Retina (tissue), 1 donor: ENCODE data around the gene GUSB.
"Not testable (repeated sequence)": the region's sequence is repeated elsewhere in the genome, so short reads cannot be mapped to it uniquely, and the experiment has no call there.

Experiments
- DNase-seq: peaks from one replicate; pipeline ENCODE4 v3.0.0-alpha.2; 2016

The GUSB gene

DNA sequence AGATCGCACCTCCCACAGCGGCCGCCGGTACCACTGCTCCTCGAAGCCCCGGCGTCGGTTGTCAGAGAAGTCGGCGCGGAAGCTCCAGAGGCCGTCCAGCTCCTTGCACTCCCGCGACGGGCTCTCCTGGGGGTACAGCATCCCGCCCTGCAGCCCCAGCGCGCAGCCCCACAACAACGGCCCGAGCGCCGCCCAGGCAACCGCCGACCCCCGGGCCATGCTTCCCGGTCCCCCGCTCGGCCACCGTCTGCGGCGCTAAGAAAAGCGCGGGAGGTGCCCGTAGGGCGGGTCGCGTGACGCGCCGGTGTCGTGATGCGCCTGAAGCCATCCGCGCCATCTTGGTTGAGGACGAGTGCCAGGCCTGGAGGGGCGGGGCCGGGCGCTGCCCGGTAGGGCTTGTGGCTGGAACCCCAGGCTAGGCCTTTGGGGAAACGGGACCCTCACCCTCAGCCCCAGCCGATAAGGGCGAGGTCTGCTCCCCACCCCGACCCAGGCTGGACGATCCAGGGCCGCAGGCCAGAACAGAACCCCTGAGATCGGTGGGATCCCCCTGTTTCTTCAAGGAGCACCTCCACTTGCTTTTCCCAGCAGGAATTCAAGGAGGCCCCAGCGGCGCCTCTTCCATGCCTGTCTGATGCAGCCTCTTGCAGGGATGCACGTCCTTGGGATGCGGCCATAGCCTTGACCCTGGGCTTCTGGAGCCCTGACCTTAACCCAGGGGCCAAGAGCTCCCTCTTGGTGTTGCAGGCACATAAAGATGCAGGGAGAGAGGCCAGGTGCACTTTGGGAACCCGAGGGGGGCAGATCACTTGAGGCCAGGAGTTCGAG, at the start of gene GUSB:
Gene GUSB, minus strand, starts transcription at position 249 of the 828 bp plus-strand sequence. Its CDS starts 30 bp downstream, at position 219.
- peak; percentile 98 for DNase-seq

DNA sequence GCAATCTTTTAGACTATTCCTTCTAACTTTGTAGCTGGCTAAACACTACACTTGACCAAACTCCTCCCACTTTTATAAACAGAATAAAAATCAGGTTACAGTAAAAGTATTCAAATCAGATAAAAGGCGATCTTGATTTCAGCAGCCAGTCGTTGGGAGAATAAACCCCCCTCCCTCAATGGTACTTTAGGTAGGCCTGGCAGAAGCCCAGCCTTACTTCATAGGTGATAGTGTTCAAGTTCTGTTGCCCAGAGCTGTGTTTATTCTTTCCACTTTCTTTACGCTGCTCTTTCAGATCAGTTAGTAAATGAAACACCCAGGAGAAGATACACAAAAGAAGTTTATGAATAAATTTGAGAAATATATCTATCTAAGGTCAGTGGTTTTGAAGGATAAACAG, 46.3 kb upstream of the GUSB start:
- DNase-seq, result not testable (repeated sequence)

DNA sequence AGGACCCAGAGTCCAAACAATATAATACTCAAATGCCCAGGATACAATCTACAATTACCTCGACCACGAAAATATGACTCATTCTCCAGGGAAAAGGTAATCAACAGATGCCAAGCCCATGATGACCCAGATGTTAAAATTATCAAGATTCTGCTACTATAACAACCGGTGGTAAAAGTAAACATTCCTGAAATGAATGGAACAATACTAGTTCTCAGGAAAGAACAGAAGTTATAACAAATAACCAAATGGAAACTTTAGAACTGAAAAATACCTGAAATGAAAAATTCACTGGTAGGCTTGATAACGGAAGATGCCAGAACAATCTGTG, 34.1 kb upstream of the GUSB start:
- no peak for DNase-seq

DNA sequence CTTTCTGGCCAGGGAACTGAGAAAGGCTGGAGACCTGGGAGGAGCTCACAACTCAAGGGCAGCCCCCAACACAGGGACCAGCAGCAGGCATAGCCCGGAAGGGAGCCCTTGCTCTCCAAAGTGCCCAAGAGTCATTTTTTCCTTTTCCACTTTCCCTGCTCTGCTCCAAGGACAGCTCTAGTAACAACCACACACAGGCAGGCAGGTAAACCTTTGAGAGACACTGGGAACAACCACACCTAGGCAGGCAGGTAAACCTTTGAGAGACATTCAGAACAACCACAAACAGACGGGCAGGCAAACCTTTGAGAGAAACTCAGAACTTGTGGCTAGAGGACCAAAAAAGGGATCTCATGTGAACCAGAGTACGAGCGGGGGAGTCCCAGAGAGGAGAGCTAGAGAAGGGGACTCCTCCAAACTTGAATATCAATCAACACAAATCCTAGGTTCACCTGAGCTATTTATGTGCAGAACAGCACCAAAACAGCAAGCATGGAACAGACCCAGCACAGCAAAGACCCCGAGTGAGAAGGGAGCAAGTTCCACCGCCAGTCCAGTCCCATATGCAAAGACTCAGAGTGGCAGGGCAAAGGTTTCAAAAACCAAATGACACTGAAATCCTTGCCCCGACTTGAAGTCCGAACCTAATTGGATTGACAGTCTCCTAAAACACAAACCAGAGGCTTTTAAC, 33.6 kb upstream of the GUSB start:
- DNase-seq, result no peak

DNA sequence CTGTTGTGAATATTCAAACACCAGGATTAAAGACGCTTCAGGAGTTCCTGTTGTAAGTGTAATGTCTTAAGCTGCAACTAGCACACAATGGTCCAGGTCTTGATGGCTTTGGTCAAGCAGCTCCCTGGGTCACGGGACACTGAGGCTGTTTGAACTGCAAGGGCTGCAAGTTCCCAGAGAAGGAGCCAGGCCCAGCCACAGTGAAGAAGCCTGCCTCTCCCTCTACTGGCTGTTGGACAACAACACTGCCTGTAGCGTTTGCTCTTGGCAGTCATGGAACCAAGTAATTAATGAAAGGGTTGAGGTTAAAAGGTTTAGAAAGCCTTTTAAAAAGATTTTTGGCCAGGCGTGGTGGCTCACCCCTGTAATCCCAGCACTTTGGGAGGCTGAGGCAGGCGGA, 31.9 kb upstream of the GUSB start:
- no peak for DNase-seq

DNA sequence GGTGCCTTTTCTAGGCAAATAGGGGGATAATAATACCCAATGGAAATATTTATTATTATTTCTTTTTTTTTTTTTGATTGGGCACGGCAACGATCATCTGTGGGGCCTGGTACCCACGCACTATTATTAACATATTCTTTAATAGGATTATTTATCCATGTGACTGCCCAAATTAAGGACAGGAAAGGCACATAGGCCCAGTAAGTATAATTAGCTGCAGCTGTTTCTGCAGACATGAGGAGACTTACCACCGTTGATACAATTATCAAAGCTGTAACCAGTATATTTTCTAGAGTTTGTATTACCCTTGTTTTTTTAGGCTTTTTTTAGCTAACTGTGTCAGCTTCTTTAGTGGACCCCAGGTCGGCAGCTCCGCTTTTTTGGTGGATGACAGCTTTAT, 25.2 kb upstream of the GUSB start:
- DNase-seq, result no peak

DNA sequence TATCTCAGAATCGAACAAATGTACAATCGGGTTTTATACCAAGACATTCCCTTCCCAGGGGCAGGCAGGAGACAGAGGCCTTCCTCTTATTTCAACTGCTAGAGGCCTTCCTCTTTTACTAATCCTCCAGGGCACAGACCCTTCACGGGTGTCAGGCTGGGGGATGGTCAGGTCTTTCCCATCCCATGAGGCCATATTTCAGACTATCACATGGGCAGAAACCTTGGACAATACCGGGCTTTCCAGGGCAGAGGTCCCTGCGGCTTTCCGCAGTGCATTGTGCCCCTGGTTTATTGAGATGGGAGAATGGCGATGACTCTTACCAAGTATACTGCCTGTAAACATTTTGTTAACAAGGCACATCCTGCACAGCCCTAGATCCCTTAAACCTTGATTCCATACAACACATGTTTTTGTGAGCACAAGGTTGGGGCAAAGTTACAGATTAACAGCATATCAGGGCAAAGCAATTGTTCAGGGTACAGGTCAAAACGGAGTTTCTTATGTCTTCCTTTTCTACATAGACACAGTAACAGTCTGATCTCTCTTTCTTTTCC, 23.2 kb upstream of the GUSB start:
- not testable (repeated sequence) for DNase-seq

DNA sequence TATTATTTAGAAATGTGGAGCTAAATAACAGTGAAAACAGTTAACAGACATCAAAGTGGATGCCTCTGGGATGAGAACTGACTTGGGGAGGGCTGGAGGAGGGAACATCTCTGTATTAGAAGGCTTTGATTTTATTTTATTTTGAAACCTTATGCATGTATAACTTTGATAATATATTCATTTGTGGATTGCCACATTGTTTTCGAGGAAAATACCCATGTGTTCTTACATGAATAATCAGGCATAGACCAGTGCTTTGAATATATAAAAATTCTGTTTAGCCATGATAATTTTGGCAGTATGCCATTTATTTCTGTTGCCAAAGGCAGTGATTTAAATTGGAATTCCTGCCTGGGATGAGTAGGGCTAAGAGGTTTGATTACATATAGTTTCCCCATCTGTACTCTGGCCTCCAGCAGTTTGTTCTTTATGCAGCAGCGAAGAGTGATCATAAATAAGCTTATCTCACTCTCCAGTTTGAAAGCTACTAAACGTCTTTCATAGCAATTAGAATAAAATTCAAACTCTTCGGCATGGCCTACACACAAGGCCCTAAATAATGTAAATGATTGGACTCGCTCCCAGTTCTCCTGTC, 18.9 kb upstream of the GUSB start:
- DNase-seq, result not testable (repeated sequence)

DNA sequence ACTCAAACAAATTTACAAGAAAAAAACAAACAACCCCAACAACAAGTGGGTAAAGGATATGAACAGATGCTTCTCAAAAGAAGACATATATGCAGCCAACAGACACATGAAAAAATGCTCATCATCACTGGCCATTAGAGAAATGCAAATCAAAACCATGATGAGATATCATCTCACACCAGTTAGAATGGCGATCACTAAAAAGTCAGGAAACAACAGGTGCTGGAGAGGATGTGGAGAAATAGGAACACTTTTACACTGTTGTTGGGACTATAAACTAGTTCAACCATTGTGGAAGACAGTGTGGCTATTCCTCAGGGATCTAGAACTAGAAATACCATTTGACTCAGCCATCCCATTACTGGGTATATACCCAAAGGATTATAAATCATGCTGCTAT, 13.0 kb upstream of the GUSB start:
- not testable (repeated sequence) for DNase-seq

DNA sequence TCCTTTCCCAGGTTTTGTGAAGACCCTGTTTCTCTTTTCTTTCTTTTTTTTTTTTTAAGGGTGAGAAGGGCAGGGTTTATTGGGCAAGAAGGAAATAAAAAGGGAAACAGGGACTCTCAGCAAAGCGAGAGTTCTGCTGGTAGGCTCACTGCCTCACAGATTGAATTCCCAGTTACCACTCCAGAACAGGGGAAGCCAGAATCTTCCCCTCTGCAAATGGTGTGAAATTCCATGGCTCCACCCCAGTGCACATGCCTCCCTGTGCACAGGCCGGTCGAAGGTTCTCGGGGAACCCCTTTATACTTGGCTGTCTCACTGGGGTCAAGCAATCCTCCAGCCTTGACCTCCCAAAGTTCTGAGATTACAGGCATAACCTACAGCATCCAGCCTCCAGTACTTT, 10.5 kb upstream of the GUSB start:
- no peak for DNase-seq

DNA sequence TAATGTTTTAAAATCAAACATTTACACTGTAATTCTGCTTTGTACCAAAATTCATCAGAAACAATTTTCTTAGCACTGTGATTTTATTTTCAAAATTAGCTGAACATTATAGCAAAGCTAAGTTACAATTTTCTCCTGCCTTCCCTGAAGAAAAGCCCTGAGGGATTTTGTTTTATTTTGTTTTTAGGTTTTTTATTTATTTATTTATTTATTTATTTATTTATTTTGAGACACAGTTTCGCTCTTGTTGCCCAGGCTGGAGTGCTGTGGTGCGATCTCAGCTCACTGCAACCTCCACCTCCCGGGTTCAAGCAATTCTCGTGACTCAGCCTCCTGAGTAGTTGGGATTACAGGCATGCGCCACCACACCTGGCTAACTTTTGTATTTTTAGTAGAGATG, 9.8 kb upstream of the GUSB start:
- not testable (repeated sequence) for DNase-seq

DNA sequence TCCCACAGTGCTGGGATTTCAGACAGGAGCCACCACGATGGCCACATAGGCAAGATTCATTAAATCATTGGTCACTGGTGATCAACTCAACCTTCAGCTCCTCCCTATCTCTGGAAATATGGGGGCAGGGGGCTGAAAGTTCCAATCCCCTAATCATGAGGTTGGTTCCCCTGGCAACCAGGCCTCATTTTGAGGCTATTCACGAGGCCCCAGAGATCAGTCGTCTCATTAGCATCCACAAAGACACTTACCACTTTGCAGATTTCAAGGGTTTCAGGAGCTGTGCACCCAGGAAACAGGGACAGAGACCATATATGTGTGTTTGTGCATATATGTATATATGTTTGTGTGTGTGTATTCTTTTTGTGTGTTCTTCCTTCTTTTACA, 7.7 kb upstream of the GUSB start:
- no peak for DNase-seq

DNA sequence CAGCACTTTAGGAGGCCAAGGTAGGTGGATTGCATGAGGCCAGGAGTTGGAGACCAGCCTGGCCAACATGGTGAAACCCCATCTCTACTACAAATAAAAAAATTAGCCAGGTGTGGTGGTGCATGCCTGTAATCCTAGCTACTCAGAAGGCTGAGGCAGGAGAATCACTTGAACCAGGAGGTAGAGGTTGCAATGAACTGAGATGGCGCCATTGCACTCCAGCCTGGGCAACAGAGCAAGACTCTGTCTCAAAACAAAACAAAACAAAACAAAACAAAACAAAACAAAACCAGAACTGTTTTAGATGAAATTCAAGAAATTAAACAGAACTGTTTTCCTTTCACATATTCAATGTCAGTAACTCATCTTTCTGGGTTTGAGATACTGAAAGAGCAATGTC, 6.5 kb upstream of the GUSB start:
- not testable (repeated sequence) for DNase-seq

DNA sequence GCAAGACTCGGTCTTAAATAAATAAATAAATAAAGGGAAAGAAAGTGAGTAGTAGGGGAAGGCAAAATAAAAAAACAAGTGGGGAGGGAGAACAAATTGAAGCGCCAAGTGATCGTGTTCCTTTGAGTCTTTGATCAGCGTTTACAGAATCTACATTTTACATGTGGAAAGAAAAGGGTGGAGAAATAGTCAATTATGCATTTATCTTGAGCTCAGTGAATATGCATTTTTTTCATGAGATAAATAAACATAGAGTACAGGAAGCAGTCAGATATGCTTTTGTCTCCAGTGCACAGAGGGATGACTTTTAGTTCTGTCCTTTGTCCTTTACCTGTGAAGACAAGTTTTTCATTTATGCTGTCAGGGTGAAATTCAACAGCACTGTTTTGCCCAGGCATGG, 6.1 kb upstream of the GUSB start:
- no peak for DNase-seq

DNA sequence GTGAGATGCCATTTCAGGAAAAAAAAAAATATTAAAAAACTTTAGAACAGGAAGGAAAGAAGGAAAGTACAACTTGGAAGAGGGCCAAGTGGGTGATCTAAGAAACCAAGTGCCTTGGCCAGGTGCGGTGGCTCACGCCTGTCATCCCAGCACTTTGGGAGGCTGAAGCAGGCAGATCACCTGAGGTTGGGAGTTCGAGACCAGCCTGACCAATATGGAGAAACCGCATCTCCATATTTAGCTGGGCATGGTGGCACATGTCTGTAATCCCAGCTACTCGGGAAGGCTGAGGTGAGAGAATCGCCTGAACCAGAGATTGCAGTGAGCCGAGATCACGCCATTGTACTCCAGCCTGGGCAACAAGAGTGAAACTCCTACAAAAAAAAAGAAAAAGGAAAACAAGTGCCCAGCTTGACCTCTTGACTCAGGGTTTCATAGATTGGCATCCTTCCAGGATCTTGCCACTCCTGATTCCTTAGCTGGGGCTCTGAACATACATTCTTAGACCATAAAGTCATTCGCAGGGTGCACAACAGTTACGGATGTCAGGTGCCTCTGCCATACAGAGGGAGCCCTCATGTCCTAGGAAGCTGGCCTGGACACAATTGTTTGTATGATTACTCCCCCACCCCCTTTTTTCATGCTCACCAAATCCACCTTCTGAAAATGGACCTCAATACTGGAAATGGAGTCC, 2.1 kb upstream of the GUSB start:
- no peak for DNase-seq

DNA sequence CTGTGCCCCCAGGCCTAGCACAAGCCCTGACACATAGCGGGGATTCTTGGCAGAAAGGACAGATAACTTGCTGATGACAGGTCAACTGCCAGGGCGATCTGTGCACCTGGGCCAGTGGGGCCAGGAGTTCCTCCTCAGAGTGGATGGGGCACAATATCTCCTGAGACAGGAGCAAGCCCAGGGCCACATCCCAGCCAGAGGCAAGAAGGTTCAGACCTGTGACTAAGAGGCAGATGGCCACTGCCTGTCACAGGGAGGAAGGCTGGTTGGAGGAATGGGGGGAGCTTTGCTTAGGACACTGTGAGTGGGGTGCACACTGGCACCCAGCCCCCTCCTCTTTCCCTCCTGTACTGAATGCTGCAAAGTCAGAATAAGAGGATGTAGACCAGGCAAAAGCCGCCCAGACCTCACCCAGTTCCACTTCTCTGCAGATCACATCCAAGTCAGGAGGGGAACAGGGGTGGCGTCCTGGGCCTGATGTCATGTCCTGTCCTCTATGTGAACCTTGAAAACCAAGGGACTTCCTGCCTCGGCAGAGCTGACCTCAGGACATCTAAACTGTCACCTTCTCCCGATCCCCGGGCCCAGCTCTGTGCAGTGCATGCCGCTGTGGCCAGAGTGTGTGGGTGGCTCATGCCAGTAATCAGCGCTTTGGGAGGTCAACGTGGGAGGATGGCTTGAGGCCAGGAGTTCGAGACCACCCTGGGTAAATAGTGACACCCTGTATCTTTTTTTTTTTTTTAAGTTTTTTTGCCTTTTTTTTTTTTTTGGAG, 1.3 kb downstream of the GUSB start:
- peak; percentile 6 for DNase-seq

DNA sequence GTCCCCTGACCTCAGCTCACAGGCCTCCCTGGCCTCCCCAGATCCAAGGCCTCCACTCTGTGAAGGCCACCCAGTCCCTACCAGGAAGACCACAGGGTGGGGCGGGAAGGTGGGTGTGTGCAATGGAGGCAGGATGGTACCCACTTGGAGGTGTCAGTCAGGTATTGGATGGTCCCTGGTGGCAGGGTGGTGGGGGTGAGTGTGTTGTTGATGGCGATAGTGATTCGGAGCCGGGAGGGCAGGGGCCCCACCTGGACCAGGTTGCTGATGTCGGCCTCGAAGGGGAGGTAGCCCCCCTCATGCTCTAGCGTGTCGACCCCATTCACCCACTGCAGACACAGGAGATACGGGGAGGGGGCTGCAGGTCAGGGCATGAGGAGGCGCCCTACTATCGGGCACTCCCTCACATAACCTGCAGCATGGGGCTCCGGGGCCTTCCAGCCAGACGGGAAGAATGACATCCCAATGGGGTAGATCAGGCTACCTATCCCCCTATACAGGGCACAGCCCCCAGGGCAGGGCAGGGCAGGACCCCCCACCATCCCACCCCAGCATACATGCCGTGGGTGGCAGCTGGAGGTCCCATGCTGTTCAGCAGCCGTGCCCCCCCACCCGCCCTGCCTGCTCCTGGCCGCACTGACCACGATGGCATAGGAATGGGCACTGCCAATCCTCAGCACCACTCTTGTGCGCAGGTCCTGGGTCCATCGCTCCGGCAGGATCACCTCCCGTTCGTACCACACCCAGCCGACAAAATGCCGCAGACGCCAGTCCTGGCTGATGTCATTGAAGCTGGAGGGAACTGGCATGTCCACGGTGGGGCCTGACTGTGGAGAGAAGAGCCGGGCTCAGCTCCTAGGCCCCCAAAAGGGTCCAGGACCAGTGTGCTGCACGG, 2.2 kb downstream of the GUSB start:
- no peak for DNase-seq

DNA sequence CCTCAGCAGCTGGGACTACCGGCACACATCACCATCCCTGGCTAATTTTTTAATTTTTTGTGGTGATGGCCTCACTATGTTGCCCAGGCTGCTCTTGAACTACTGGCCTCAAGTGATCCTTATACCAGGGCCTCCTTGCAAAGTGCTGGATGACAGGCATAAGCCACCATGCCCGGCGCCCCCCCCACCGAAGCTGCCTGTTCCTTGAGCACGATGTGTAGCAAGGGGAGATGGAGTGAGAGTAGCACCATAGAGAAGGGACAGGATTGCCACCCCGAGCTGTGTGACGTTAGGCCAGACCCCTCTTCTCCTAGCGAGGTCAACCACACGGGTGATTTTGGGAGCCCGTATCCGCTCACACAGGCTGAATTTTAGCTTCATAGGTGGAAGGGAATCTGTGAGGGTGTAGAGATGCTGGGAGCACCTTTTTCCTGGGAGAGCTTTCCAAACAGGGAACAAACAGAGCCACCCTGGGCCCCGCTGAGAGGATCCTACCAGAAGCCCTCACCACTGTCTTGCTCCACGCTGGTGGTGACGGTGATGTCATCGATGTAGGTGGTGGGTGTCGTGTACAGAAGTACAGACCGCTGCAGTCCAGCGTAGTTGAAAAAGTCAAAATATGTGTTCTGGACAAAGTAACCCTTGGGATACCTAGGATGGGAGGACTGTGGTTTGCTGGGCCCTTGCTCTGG, 3.0 kb downstream of the GUSB start:
- DNase-seq, result no peak

DNA sequence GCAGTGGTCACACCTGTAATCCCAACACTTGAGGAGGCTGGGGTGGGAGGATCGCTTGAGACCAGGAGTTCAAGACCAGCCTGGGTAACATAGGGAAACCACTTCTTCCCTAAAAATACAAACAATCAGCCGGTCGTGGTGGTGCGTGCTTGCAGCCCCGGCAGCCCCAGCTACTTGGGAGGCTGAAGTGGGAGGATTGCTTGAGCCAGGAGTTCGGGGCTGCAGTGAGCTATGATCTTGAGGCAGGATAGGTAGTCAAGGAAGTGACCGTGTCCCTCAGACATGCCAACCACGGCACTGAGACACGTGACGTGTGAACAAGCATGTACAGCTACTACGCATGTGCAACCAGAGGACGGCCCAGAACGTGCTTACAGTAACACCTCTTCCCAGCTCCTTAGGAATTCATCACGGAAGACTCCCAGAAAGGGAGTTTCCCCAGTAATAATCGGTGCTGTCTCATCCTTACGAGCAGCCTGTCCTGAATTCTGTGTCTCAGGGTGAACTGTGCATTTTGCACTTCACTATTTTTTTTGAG, 5.3 kb downstream of the GUSB start:
- no peak for DNase-seq

DNA sequence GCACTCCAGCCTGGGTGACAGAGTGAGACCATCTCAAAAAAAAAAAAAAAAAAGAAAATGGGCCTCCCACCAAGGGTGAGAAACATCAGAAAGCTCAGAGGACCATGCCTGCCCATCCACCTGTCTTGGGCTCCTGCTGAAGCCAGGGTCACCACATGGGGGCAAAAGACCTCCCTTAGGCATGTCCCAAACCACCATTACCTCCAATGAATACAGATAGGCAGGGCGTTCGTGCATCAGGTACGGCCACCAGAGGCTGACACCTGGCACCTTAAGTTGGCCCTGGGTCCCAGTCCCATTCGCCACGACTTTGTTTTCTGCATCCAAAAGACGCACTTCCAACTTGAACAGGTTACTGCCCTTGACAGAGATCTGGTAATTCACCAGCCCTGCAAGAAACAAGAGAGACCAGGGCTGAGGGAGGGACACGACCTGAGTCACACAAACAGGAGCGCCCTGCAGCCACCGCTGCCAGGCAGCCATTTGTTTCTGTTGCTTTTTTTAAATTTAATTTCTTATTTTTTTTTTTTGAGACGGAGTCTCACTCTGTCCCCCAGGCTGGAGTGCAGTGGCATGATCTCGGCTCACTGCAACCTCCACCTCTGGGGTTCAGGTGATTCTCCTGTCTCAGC, 6.1 kb downstream of the GUSB start:
- DNase-seq, result no peak
